ENCODE results near the gene ACADS. TPM values are rescaled to one million over a fixed set of nuclear protein-coding genes. Genes with fewer than 3 reads are reported as not detected.

The ACADS gene
- total RNA-seq, 1 donor, result 10.5 TPM

DNA sequence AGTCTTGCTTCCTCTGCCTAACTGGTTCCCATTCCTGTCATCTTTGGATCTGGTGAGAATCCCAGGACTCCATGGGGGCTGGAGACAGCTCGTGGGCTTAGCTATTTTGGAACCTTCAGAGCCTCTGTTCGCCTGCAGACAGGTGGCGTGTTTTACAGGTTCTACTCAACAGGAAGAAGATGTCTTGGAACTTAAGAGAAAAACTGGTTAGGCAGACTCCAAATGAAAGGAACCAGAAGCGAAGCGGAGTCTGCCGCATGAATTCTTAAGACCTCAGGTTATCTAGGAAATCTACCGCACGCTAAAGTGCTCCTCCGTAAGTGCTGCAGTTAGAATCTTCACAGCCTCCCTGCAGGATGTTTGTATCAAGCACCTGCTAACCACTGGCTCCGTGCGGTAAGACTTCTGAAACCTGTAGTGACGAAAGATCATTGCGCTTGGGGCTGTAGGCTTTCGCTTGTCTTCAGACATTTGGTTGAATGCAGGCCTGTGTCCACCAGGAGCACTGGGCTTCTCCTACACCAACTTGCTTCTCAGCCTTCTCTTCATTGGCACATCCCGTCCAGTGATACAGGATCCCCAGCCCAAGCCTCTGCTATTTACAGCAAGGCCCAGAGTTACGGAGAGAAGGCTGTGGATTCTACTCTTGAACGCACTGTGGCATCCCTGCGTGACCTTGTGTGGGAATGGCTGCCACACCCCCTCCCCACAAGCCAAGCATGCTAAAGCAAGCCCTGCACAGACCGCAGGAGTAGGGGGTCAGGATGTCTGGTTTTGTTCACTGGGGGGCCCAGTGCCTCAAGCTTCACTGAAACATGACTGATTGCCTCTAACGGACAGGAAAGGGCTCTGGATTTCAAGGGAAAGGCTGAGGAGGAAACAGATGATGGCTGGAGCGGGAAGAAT lies 35.0 kb downstream of the ACADS start:
- no peak overlapping the region for H3K4me3 ChIP-seq (ENCODE audit: insufficient read depth, low read length)
- peaks cover 24% of the 10 kb centered on the region for H3K36me3 ChIP-seq (ENCODE audit: insufficient read depth, low read length)
- TF ChIP-seq, protein P1, sequence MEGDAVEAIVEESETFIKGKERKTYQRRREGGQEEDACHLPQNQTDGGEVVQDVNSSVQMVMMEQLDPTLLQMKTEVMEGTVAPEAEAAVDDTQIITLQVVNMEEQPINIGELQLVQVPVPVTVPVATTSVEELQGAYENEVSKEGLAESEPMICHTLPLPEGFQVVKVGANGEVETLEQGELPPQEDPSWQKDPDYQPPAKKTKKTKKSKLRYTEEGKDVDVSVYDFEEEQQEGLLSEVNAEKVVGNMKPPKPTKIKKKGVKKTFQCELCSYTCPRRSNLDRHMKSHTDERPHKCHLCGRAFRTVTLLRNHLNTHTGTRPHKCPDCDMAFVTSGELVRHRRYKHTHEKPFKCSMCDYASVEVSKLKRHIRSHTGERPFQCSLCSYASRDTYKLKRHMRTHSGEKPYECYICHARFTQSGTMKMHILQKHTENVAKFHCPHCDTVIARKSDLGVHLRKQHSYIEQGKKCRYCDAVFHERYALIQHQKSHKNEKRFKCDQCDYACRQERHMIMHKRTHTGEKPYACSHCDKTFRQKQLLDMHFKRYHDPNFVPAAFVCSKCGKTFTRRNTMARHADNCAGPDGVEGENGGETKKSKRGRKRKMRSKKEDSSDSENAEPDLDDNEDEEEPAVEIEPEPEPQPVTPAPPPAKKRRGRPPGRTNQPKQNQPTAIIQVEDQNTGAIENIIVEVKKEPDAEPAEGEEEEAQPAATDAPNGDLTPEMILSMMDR (IDR thresholded peaks at IDR 0.05; ENCODE audit: extremely low read depth, low read depth, low read length), result no peak
- peak; percentile 42 for DNase-seq (ENCODE audit: insufficient read length, low spot score, missing footprints)
- no peaks in the 10 kb centered on the region for H3K79me2 ChIP-seq (ENCODE audit: insufficient read depth, low read length)
- H3K4me2 ChIP-seq (ENCODE audit: insufficient read depth, low read length), result no peak overlapping the region
- no peak overlapping the region for H2AFZ ChIP-seq (ENCODE audit: low read length)
- no peaks in the 10 kb centered on the region for H3K27me3 ChIP-seq (ENCODE audit: insufficient read depth, low read length)
- no peak overlapping the region for H3K27ac ChIP-seq (ENCODE audit: low read depth, low read length)
- no peaks in the 10 kb centered on the region for H4K20me1 ChIP-seq (ENCODE audit: insufficient read depth, low read length)
- no peaks in the 10 kb centered on the region for H3K4me1 ChIP-seq (ENCODE audit: insufficient read depth, low read length)
- H3K9me3 ChIP-seq (ENCODE audit: low read depth, low read length), result no peaks in the 10 kb centered on the region

DNA sequence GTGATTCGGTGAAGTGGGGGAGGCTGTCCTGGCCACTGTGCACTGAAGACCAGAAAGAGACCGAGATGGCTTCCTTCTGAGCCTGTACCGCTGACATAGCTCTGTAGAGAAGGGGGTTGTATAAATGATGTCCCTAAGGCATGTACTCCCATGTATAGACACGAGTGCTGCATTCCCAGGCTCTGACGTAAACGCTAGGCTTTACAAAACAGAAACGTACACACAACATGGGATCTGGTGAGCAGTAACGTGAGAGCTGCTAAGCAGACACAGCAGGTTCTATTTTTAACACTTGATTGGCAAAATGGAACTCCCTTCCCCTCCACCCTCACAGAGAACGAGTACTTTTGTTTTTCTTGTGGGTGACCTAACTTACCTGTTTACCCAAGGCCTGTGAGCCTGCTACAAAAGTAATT lies 35.9 kb downstream of the ACADS start:
- TF ChIP-seq, protein P1 (IDR thresholded peaks at IDR 0.05; ENCODE audit: extremely low read depth, low read depth, low read length), result no peak
- Histone ChIP-seq H2AFZ (ENCODE audit: low read length) (no peak overlapping the region), H3K79me2 (ENCODE audit: insufficient read depth, low read length) (no peaks in the 10 kb centered on the region), H3K27ac (ENCODE audit: low read depth, low read length) (no peak overlapping the region), H3K36me3 (ENCODE audit: insufficient read depth, low read length) (peaks cover 33% of the 10 kb centered on the region), H3K4me3 (ENCODE audit: insufficient read depth, low read length) (no peak overlapping the region), H3K4me2 (ENCODE audit: insufficient read depth, low read length) (no peak overlapping the region), H3K9me3 (ENCODE audit: low read depth, low read length) (no peaks in the 10 kb centered on the region), H4K20me1 (ENCODE audit: insufficient read depth, low read length) (no peaks in the 10 kb centered on the region), H3K27me3 (ENCODE audit: insufficient read depth, low read length) (no peaks in the 10 kb centered on the region), H3K4me1 (ENCODE audit: insufficient read depth, low read length) (no peaks in the 10 kb centered on the region)
- DNase-seq (ENCODE audit: insufficient read length, low spot score, missing footprints), result peak; percentile 39

DNA sequence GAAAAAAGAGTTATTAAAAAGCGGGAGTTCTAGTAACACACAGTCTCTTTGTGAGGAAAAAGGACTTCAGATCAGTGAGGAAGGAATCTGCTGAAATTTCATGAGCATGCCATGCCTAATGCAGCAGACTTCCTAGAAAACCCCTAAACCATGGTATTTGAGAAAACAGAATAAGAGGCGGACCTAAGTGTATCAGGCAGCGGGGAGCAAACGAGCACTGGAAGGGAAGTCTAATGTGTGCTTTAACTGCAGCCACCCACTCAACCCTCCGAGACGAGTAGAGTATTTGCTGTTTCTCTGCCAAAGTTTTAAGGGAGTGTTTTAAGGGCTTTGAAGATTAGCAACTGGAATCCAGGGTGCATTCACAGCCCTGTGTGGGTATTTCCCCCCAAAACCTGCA lies 36.5 kb downstream of the ACADS start:
- peak; percentile 44 for DNase-seq (ENCODE audit: insufficient read length, low spot score, missing footprints)
- Histone ChIP-seq H3K27ac (ENCODE audit: low read depth, low read length) (no peak overlapping the region), H3K79me2 (ENCODE audit: insufficient read depth, low read length) (no peaks in the 10 kb centered on the region), H3K27me3 (ENCODE audit: insufficient read depth, low read length) (no peaks in the 10 kb centered on the region), H4K20me1 (ENCODE audit: insufficient read depth, low read length) (no peaks in the 10 kb centered on the region), H3K36me3 (ENCODE audit: insufficient read depth, low read length) (peaks cover 39% of the 10 kb centered on the region), H3K4me1 (ENCODE audit: insufficient read depth, low read length) (no peaks in the 10 kb centered on the region), H3K9me3 (ENCODE audit: low read depth, low read length) (no peaks in the 10 kb centered on the region), H2AFZ (ENCODE audit: low read length) (no peak overlapping the region), H3K4me3 (ENCODE audit: insufficient read depth, low read length) (no peak overlapping the region), H3K4me2 (ENCODE audit: insufficient read depth, low read length) (no peak overlapping the region)
- TF ChIP-seq, protein P1 (IDR thresholded peaks at IDR 0.05; ENCODE audit: extremely low read depth, low read depth, low read length), result no peak

DNA sequence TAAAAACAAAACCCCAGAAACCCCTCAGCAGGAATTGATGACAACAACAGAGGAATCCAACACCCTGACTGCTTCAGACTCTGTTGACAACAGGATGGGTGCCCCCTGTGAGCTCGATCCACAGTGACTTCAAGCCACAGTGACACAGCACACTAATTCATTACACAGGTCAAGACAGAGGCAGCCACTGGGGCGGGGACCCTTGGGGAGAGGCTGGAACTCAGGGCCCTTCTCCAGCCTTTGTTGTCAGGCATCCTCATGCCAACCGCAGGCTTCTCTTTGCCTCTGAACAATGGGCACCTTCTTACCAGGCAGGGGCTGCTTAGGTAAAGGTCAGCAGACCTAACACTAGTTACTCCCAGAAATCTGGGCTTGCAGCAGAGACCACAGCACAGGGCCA lies 37.6 kb downstream of the ACADS start:
- H3K27ac ChIP-seq (ENCODE audit: low read depth, low read length), result no peak overlapping the region
- H3K79me2 ChIP-seq (ENCODE audit: insufficient read depth, low read length), result no peaks in the 10 kb centered on the region
- H3K4me3 ChIP-seq (ENCODE audit: insufficient read depth, low read length), result no peak overlapping the region
- H3K4me2 ChIP-seq (ENCODE audit: insufficient read depth, low read length), result no peak overlapping the region
- peak; percentile 17 for DNase-seq (ENCODE audit: insufficient read length, low spot score, missing footprints)
- TF ChIP-seq, protein P1 (IDR thresholded peaks at IDR 0.05; ENCODE audit: extremely low read depth, low read depth, low read length), result no peak
- no peaks in the 10 kb centered on the region for H3K9me3 ChIP-seq (ENCODE audit: low read depth, low read length)
- peaks cover 50% of the 10 kb centered on the region for H3K36me3 ChIP-seq (ENCODE audit: insufficient read depth, low read length)
- no peak overlapping the region for H2AFZ ChIP-seq (ENCODE audit: low read length)
- no peaks in the 10 kb centered on the region for H3K27me3 ChIP-seq (ENCODE audit: insufficient read depth, low read length)
- H3K4me1 ChIP-seq (ENCODE audit: insufficient read depth, low read length), result no peaks in the 10 kb centered on the region
- no peaks in the 10 kb centered on the region for H4K20me1 ChIP-seq (ENCODE audit: insufficient read depth, low read length)
